ENCODE data around the gene TCEANC2. TPM values are rescaled to one million over a fixed set of nuclear protein-coding genes. Genes with fewer than 3 reads are reported as not detected.

The TCEANC2 gene
- total and polyA plus RNA-seq, 2 of the 4 experiments (the other 2 are of a cell fraction): 2.4 to 3.2 TPM

DNA sequence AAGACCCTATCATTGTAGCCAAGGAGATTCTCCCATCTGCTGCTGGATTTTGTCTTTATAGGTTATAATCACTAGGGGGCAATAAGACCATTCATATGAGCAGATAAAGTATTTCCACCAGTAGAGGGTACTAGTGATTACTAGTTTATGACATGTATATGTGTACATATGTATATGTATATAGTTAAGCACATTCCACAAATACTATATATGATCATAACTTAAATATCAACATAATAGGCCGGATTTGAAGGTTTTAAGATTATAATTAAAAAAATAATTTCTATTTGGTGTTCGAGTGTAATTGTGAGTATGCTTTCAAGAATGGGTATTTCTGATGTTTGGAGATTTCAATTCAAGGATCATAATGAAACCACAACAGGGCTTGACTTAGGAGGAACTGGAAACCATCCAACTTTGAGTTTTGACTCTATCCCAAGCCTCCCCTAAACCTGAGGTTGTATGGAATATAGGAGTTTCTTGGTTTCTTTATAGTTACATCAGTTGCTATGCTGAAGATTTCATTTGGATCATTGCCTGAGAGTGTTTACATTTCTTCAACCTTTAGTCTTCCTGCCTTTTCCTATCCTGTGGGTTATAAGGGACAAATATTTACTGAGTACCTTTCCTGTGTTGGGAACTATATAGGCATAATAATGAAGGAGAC lies 16.9 kb downstream of the TCEANC2 start:
- no peak overlapping the region for H3K4ac ChIP-seq (ENCODE audit: low read depth, low read length)
- CTCF ChIA-PET: interaction anchor here (0.8 to 1.4 kb wide), 3 partner anchors 9 to 17 kb away, joined by 3 read pairs; no protein-coding TSS in a partner anchor
- WGBS, 2 experiments (ENCODE audit: extremely low coverage in 2 of 2, insufficient read length in 1 of 2): no CpG with 5 or more reads among the region's 2 CpGs
- H2AK5ac ChIP-seq (ENCODE audit: low read depth, low read length): no peak overlapping the region
- H3K27me3 ChIP-seq (ENCODE audit: control insufficient read depth, insufficient read depth, low read length): no peaks in the 10 kb centered on the region
- no peak overlapping the region for H3K4me3 ChIP-seq (ENCODE audit: insufficient read depth, low read depth, low read length)
- no peak overlapping the region for H4K5ac ChIP-seq (ENCODE audit: low read depth, low read length)
- no TSS peak for BruUV-seq (replicated peaks)
- no peak overlapping the region for H3K27ac ChIP-seq (ENCODE audit: insufficient read depth, low read length)
- no peak overlapping the region for H4K8ac ChIP-seq (ENCODE audit: low read depth in 2 of 2, low read length in 2 of 2)
- no peaks in the 10 kb centered on the region for H3K9me3 ChIP-seq (ENCODE audit: control insufficient read depth, insufficient read depth, low read length)
- peaks cover 3% of the 10 kb centered on the region; the same call in 1 of the 2 replicates for H3K4me1 ChIP-seq (ENCODE audit: control insufficient read depth, insufficient read depth, low read length)
- in situ Hi-C loops (cut with MboI; ENCODE audit: low sequenced_read_pairs) (loop anchor here (25.0 kb wide), 1 partner anchor 208 kb away; no protein-coding TSS in a partner anchor), intact Hi-C loops (cut with micrococcal nuclease) (loop anchor here (1.0 to 10.0 kb wide), 4 partner anchors 130 to 744 kb away; partner anchors contain the start of genes CYB5RL, MRPL37 and SSBP3), dilution Hi-C loops (cut with HindIII; ENCODE audit: low sequenced_read_pairs, unreplicated experiment) (no loop called here)
- H2AFZ ChIP-seq (replicated peaks; ENCODE audit: low read length, poor library complexity): no peak overlapping the region
- no peak overlapping the region for H3K23ac ChIP-seq (ENCODE audit: low read depth, low read length)
- peak; percentile 67 for DNase-seq
- POLR2A ChIA-PET (ENCODE audit: unreplicated experiment): no interaction called here
- no peak overlapping the region for H3K9ac ChIP-seq (ENCODE audit: low read depth, low read length)
- H2BK20ac ChIP-seq (ENCODE audit: low read depth, low read length): 0 out of 2 replicates have a peak overlapping the region, but pooled peaks have one; percentile 37
- H3K18ac ChIP-seq (ENCODE audit: low read depth, low read length): no peak overlapping the region
- H3K9me1 ChIP-seq (ENCODE audit: insufficient read depth, low read length): no peaks in the 10 kb centered on the region
- peak overlapping the region; percentile 29; the same call in 1 of the 2 replicates for H3K4me2 ChIP-seq (ENCODE audit: low read depth, low read length)
- H3K14ac ChIP-seq (replicated peaks; ENCODE audit: low read depth, low read length): 0 out of 2 replicates have a peak overlapping the region, but pooled peaks have one; percentile 18
- H2BK15ac ChIP-seq (ENCODE audit: low read depth, low read length): no peak overlapping the region
- no peaks in the 10 kb centered on the region for H4K20me1 ChIP-seq (ENCODE audit: insufficient read depth, low read length)
- H2BK5ac ChIP-seq (ENCODE audit: low read depth, low read length, poor library complexity, severe bottlenecking): no peak overlapping the region
- no peak overlapping the region for H3K56ac ChIP-seq (ENCODE audit: extremely low read depth, insufficient read depth, low read length)
- no peak overlapping the region for H2AK9ac ChIP-seq (replicated peaks; ENCODE audit: low read depth, low read length, poor library complexity)
- no peaks in the 10 kb centered on the region for H3K79me1 ChIP-seq (ENCODE audit: low read depth in 1 of 2, low read length in 2 of 2)
- no peak overlapping the region for H2BK120ac ChIP-seq (ENCODE audit: low read depth, low read length)
- H4K91ac ChIP-seq (ENCODE audit: insufficient read depth, low read depth, low read length): no peak overlapping the region
- H3K36me3 ChIP-seq (ENCODE audit: control insufficient read depth, insufficient read depth, low read length): no peaks in the 10 kb centered on the region
- ATAC-seq (ENCODE audit: low read depth): peak; percentile 97
- TF ChIP-seq BHLHE40 (IDR thresholded peaks at IDR 0.05; ENCODE audit: low read depth, low read length) (no peak), RAD21 (IDR thresholded peaks at IDR 0.05; ENCODE audit: low read length) (peak; percentile 88), FOS (IDR thresholded peaks at IDR 0.05; ENCODE audit: low read depth, low read length) (no peak), SMC3 (IDR thresholded peaks at IDR 0.05; ENCODE audit: low read depth, low read length) (peak; percentile 81), MAZ (IDR thresholded peaks at IDR 0.05; ENCODE audit: borderline replicate concordance, low read depth, low read length) (no peak), CHD1 (IDR thresholded peaks at IDR 0.05; ENCODE audit: low read depth, low read length) (no peak), RFX5 (IDR thresholded peaks at IDR 0.05; ENCODE audit: low read depth, low read length) (no peak), POLR2A (IDR thresholded peaks at IDR 0.05; ENCODE audit: low read depth, low read length) (no peak), CEBPB (IDR thresholded peaks at IDR 0.05; ENCODE audit: low read depth, low read length) (no peak), CTCF (conservative IDR thresholded peaks at IDR 0.05; ENCODE audit: low read depth, low read length) (peak; percentile 99), MXI1 (IDR thresholded peaks at IDR 0.05; ENCODE audit: borderline replicate concordance, low read depth, low read length) (no peak), NFE2L2 (IDR thresholded peaks at IDR 0.05; ENCODE audit: low read depth, low read length) (no peak), MAFK (IDR thresholded peaks at IDR 0.05; ENCODE audit: low read depth, low read length) (no peak), RCOR1 (IDR thresholded peaks at IDR 0.05; ENCODE audit: insufficient replicate concordance, low read length) (no peak)
- TF ChIP-seq, protein P1, sequence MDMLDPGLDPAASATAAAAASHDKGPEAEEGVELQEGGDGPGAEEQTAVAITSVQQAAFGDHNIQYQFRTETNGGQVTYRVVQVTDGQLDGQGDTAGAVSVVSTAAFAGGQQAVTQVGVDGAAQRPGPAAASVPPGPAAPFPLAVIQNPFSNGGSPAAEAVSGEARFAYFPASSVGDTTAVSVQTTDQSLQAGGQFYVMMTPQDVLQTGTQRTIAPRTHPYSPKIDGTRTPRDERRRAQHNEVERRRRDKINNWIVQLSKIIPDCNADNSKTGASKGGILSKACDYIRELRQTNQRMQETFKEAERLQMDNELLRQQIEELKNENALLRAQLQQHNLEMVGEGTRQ (IDR thresholded peaks at IDR 0.05; ENCODE audit: low read depth, low read length): no peak
